GM12874 (cell line): ENCODE measurements around the gene TNNT3.

ENCODE experiments used
- CTCF ChIP-seq: IDR thresholded peaks from 2 replicates; pipeline ENCODE4 v1.5.1; 2011; ENCODE audit warnings: low read depth, mild to moderate bottlenecking, control low read depth, low read length, moderate library complexity; ENCODE audit not compliant: insufficient read depth

TNNT3 gene

GRCh38 chr11:1942558-1943260 is 23.2 kb downstream of the TNNT3 start:
- no peak for TF ChIP-seq CTCF

DNA sequence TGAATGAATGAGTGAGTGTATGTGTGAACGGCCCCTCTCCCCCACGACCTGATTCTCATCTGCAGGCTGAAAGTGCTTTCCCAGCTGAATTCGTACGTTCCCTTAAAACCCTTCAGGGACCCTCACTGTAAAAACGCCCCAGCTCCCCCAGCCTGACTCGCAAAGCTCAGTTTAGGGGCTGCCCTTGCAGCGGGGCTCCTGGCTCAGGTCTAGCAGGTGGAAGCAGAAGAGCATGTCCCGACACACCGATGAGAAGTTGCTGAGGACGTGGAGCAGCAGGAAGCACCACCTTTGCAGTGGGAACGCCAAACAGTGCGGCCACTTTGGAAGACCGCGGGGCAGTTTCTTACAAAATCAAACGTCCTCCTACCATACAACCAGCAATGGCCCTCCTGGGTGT is 24.1 kb downstream of the TNNT3 start:
- TF ChIP-seq CTCF: no peak

- TF ChIP-seq CTCF: no peak
Measured at GRCh38 chr11:1943977-1944376, 24.5 kb downstream of the TNNT3 start.

DNA sequence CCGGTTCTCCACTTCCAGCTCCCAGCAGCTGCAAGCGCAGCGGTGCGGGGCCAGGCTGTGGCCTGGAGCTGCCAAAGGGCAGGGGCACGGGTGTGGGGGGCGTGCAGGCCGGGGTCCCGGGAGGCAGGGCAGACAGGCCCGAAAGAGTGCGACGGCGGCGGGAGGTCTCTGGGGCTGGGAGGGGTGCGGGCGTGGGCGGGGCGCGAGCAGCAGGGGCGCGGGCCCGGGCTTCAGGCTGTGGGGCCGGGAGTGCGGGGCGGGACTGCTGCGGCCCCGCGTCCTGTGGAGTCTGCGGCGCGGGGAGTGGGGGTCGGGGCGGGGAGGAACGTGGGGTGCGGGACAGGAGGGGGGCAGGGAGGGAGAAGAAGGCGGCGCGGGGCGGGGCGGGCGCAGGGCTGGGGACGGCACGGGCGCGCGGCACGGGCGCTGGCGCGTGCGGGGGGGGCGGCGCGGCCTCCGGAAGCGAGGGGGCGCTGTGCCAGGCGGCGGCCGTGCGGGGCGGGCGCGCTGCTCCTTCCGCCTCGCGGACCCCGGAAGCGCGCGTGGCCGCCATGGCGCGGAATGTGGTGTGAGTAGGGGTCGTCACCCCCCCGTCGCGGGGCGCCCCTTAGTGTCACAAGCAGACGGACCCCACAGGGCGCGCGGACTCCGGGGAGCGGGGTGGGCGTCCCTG is 27.4 kb downstream of the TNNT3 start, which contains the start of gene MRPL23:
MRPL23 (plus strand) TSS at position 521 of the 673 bp plus-strand sequence; CDS start at position 552, 31 bp downstream.
- no peak for TF ChIP-seq CTCF

DNA sequence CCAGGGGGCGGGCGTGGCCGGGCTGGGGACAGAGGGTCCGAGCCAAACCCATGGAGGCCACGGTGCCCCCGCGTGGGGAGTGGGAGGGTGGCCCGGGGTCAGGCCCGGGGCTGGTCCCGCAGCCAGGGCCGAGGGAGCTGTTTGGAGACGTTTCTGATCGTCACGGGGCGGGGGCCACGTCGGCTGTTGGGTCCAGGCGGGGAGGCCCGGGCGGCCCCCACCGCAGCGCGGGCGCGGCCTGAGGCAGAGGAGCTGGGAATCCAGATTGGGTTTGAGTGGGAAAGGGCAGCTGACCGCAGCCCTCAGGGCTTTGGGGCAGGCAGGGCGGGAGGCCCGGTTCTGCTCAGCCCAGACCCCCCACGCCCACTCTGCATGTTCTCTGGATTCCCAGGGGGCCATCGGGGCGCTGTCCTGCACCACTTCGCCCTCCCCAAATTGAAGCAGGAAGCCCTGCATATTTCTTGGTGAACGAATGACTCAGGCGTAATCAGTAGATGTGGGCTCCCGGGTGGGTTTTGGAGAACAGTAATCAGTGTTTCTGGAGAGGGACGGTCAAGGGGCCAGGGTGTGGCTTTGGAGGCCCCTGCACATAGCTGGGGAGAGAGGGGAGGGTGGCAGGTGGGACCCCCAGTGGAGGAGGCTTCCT is 28.2 kb downstream of the TNNT3 start:
- TF ChIP-seq CTCF: no peak

DNA sequence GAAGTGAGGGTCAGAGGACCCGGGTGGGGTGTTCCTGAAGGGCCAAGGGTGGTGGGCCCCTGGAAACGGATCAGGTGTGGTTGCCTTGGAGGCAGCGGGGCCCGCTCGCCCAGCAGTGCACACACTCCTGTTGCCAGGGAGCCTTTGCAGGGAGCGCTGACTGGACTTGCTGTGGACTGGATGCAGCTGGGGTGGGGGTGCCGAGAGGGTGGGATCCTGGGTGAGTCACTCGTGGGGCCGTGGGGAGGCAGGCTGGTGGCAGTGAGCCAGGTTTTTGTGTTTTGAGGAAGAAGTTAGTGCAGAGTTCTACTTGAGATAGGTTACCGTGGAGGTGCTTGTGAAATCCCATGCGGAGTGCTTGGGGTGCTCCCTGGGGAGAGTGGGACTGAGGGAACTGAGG is 28.9 kb downstream of the TNNT3 start:
- no peak for TF ChIP-seq CTCF

- TF ChIP-seq CTCF: no peak
Measured at GRCh38 chr11:1949302-1949701, 29.8 kb downstream of the TNNT3 start.
